Keratinocyte (primary cell): ENCODE data around the gene GPR33. TPM values are rescaled to one million over a fixed set of nuclear protein-coding genes. Genes with fewer than 3 reads are reported as not detected.
A peak's percentile ranks its signal among the peaks of the same experiment; 100 is the strongest.

Source experiments
- DNase-seq: peaks from one replicate; pipeline ENCODE4 v3.0.0-alpha.2; 2011; ENCODE audit warnings: low read depth, missing footprints, low spot score
- FAIRE-seq: peaks from 2 replicates; lab custom pipeline; 2011; peaks lifted over from hg19 to GRCh38; lab: Jason Lieb, UNC
- H2AFZ ChIP-seq: 2 replicates; pipeline ENCODE4 v1.6.0; 2012; ENCODE audit warnings: low read length, control low read depth, inconsistent platforms; ENCODE audit not compliant: control insufficient read depth
- H3K27ac ChIP-seq: 2 replicates; pipeline ENCODE4 v1.5.1; 2011; ENCODE audit warnings: low read length; ENCODE audit not compliant: control insufficient read depth, insufficient read depth
- H3K27me3 ChIP-seq: 3 replicates; pipeline ENCODE4 v1.6.0; 2011; ENCODE audit warnings: low read length; ENCODE audit not compliant: control insufficient read depth, insufficient read depth; ENCODE audit errors: extremely low read depth
- H3K36me3 ChIP-seq, 2 experiments: 2 replicates in 1 of 2; 3 replicates in 1 of 2; pipeline ENCODE4 v1.5.1; 2011; ENCODE audit warnings: low read length in 2 of 2, mild to moderate bottlenecking in 1 of 2; ENCODE audit not compliant: control insufficient read depth in 2 of 2, insufficient read depth in 2 of 2; ENCODE audit errors: extremely low read depth in 1 of 2
- H3K4me1 ChIP-seq: 3 replicates; pipeline ENCODE4 v1.5.1; 2011; ENCODE audit warnings: low read length; ENCODE audit not compliant: control insufficient read depth, insufficient read depth; ENCODE audit errors: extremely low read depth
- H3K4me2 ChIP-seq: 3 replicates; pipeline ENCODE4 v1.6.0; 2011; ENCODE audit warnings: low read depth, low read length; ENCODE audit not compliant: control insufficient read depth, insufficient read depth; ENCODE audit errors: extremely low read depth
- H3K4me3 ChIP-seq, 3 experiments: fragments of 200-600 bp in 1 of 3; sonication (generic) in 1 of 3; 2 replicates in 2 of 3; 3 replicates in 1 of 3; pipeline ENCODE4 v1.5.1; 2011 to 2016; ENCODE audit warnings: low read length in 3 of 3, mild to moderate bottlenecking in 3 of 3, control low read depth in 2 of 3, inconsistent platforms in 1 of 3, low read depth in 1 of 3, mixed read lengths in 1 of 3, mixed run types in 1 of 3, moderate library complexity in 1 of 3; ENCODE audit not compliant: control insufficient read depth in 2 of 3, insufficient read depth in 2 of 3; ENCODE audit errors: extremely low read depth in 1 of 3
- H3K79me2 ChIP-seq: 2 replicates; pipeline ENCODE4 v1.6.0; 2012; ENCODE audit warnings: low read length; ENCODE audit not compliant: control insufficient read depth, insufficient read depth
- H3K9ac ChIP-seq: 3 replicates; pipeline ENCODE4 v1.6.0; 2011; ENCODE audit warnings: low read length; ENCODE audit not compliant: control insufficient read depth, insufficient read depth; ENCODE audit errors: extremely low read depth
- H3K9me1 ChIP-seq: 3 replicates; pipeline ENCODE4 v1.6.0; 2011; ENCODE audit warnings: low read length; ENCODE audit not compliant: control insufficient read depth, insufficient read depth; ENCODE audit errors: extremely low read depth
- H3K9me3 ChIP-seq: 2 replicates; pipeline ENCODE4 v1.5.1; 2012; ENCODE audit warnings: low read depth, low read length; ENCODE audit not compliant: control insufficient read depth
- H4K20me1 ChIP-seq: 3 replicates; pipeline ENCODE4 v1.6.0; 2011; ENCODE audit warnings: low read length; ENCODE audit not compliant: control insufficient read depth, insufficient read depth; ENCODE audit errors: extremely low read depth
- CTCF ChIP-seq, 3 experiments: IDR thresholded peaks in 1 of 3; conservative IDR thresholded peaks in 1 of 3; optimal IDR thresholded peaks in 1 of 3; 2 replicates in 2 of 3; 3 replicates in 1 of 3; pipeline versions ENCODE3 to v1.5.1; 2011; ENCODE audit warnings: low read length in 3 of 3, mild to moderate bottlenecking in 3 of 3, moderate library complexity in 2 of 3, control low read depth in 1 of 3, inconsistent platforms in 1 of 3; ENCODE audit not compliant: insufficient read depth in 2 of 3; ENCODE audit errors: extremely low read depth in 1 of 3
- EZH2 ChIP-seq: IDR thresholded peaks from one replicate; pipeline ENCODE4 v1.6.1; 2012; ENCODE audit warnings: inconsistent platforms, mild to moderate bottlenecking, low read length, moderate library complexity
- dilution Hi-C: fragments of 300-500 bp; cut with MboI; formaldehyde crosslinking; loops from one replicate; pipeline ENCODE4 v1.7.0; 2020; ENCODE audit warnings: low sequenced_read_pairs; ENCODE audit not compliant: extremely low pct_ligation_motif_present
- polyA plus RNA-seq, 5 experiments: library from polyadenylated mRNA; depleted of rRNA in 3 of 5; stranded (reverse) in 3 of 5; stranded (forward) in 1 of 5; unstranded in 1 of 5; fragments of >200 nt; gene quantifications; 1 replicate in 1 of 5; 2 replicates in 3 of 5; 3 replicates in 1 of 5; pipeline versions ENCODE4 v1.2.1 to v1.2.3, GENCODE V29; 2011 to 2012; ENCODE audit warnings: missing spikeins in 2 of 5, low read depth in 1 of 5, low replicate concordance in 1 of 5

The GPR33 gene
- polyA plus RNA-seq, 1 donor (not counting 4 experiments of a cell fraction or from before 2014, with no cell fraction given) = not detected

GRCh38 chr14:31457665-31458659, 29.9 kb downstream of the GPR33 start:
- H3K36me3 ChIP-seq = no peaks in the 10 kb centered on the region
- DNase-seq (no peak), FAIRE-seq (peak; percentile 17)
- dilution Hi-C loops = no loop called here
- H3K9me1 ChIP-seq = no peaks in the 10 kb centered on the region
- TF ChIP-seq EZH2 (no peak), CTCF (optimal IDR thresholded peaks at IDR 0.05 in 1 of 3, IDR thresholded peaks at IDR 0.05 in 1 of 3, conservative IDR thresholded peaks at IDR 0.05 in 1 of 3; ENCODE audit: extremely low read depth in 1 of 3, insufficient read depth in 2 of 3, low read length in 3 of 3) (no peak)
- H3K4me1 ChIP-seq = peaks cover 15% of the 10 kb centered on the region
- no peaks in the 10 kb centered on the region for H4K20me1 ChIP-seq
- peak overlapping the region; percentile 29 for H3K27ac ChIP-seq
- H2AFZ ChIP-seq = peak overlapping the region; percentile 63
- peaks cover 15% of the 10 kb centered on the region for H3K79me2 ChIP-seq
- H3K9ac ChIP-seq = peak overlapping the region; percentile 95
- H3K4me3 ChIP-seq = peak overlapping the region; percentile 81 to 96 (median 93)
- no peaks in the 10 kb centered on the region for H3K9me3 ChIP-seq
- H3K27me3 ChIP-seq = no peaks in the 10 kb centered on the region
- peak overlapping the region; percentile 84 for H3K4me2 ChIP-seq

GRCh38 chr14:31456841-31457664, 30.8 kb downstream of the GPR33 start, which contains the start of gene DTD2:
DTD2 (minus strand) TSS chr14:31457506; CDS start chr14:31457393, 113 bp downstream.
- Histone ChIP-seq H3K4me1 (peaks cover 10% of the 10 kb centered on the region), H3K36me3 (no peaks in the 10 kb centered on the region), H3K4me2 (peak within 1 kb of the TSS; percentile 84), H3K9ac (peak within 1 kb of the TSS; percentile 95), H3K9me3 (no peaks in the 10 kb centered on the region), H3K27ac (peak within 1 kb of the TSS; percentile 89), H2AFZ (peak within 1 kb of the TSS; percentile 93), H3K79me2 (peaks cover 15% of the 10 kb centered on the region), H4K20me1 (no peaks in the 10 kb centered on the region), H3K9me1 (no peaks in the 10 kb centered on the region), H3K4me3 (peak within 1 kb of the TSS; percentile 81 to 96 (median 93)), H3K27me3 (no peaks in the 10 kb centered on the region)
- TF ChIP-seq EZH2 (no peak), CTCF (optimal IDR thresholded peaks at IDR 0.05 in 1 of 3, IDR thresholded peaks at IDR 0.05 in 1 of 3, conservative IDR thresholded peaks at IDR 0.05 in 1 of 3; ENCODE audit: extremely low read depth in 1 of 3, insufficient read depth in 2 of 3, low read length in 3 of 3) (peak in 1 of 3 experiments; percentile 28)
- dilution Hi-C loops = no loop called here
- FAIRE-seq (peak; percentile 5), DNase-seq (peak; percentile 56)
